ENCODE results near the gene TLL1. TPM values are rescaled to one million over a fixed set of nuclear protein-coding genes. Genes with fewer than 3 reads are reported as not detected.

Gene TLL1
- total RNA-seq, 1 donor from 2014 or later: 48.0 TPM

DNA sequence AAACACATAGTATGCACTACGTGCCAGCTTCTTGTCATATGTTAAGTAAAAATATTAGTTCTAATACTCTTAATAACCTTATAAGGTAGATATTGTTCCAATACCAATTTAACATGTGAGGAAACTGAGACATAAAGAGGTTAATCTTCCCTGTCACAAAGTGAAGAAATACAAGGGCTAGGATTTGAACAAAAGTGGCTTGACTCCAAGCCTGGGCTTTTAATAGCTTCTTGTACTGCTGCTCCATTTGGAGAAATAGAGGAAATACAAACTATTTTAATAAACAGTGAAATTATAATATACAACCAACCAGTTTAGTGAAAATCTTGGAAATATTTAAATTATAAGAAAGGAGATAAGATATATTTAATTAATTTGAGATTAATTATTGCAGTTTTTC is 33.2 kb downstream of the TLL1 start:
- Mint-ChIP-seq H3K4me3 (ENCODE audit: unreplicated experiment) (no peak overlapping the region), H3K4me1 (ENCODE audit: unreplicated experiment) (peaks cover 28% of the 10 kb centered on the region), H3K27me3 (ENCODE audit: unreplicated experiment) (no peaks in the 10 kb centered on the region), H3K9me3 (ENCODE audit: unreplicated experiment) (no peaks in the 10 kb centered on the region), H3K27ac (ENCODE audit: unreplicated experiment) (peak overlapping the region; percentile 50), H3K36me3 (ENCODE audit: low read depth, unreplicated experiment) (peaks cover 10% of the 10 kb centered on the region)
- DNase-seq (ENCODE audit: low spot score): no peak
- no peak for TF ChIP-seq CTCF (IDR thresholded peaks at IDR 0.05; ENCODE audit: unreplicated experiment)

DNA sequence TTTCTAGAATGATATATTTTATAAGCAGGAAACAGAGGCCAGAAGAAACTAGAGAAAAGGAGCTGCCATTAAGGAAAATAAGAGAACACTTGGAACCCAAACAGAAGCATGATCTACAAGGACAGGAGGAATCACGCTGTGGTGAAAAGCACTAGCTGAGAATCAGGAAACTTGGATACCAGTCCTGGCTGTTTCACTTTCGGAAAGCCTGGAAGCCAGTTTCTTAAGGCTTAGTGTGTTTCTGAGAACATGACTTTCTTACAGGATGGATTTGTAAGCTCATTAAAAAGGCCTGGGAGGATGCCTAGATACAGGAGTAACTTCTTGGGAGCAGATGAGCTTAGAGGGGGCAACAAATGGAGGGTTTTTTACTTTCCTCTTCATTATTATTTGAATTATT is 36.9 kb downstream of the TLL1 start:
- no peaks in the 10 kb centered on the region for H3K27me3 Mint-ChIP-seq (ENCODE audit: unreplicated experiment)
- no peak for DNase-seq (ENCODE audit: low spot score)
- H3K4me3 Mint-ChIP-seq (ENCODE audit: unreplicated experiment): no peak overlapping the region
- H3K27ac Mint-ChIP-seq (ENCODE audit: unreplicated experiment): no peak overlapping the region
- TF ChIP-seq CTCF (IDR thresholded peaks at IDR 0.05; ENCODE audit: unreplicated experiment): no peak
- peaks cover 9% of the 10 kb centered on the region for H3K36me3 Mint-ChIP-seq (ENCODE audit: low read depth, unreplicated experiment)
- H3K9me3 Mint-ChIP-seq (ENCODE audit: unreplicated experiment): no peaks in the 10 kb centered on the region
- peaks cover 20% of the 10 kb centered on the region for H3K4me1 Mint-ChIP-seq (ENCODE audit: unreplicated experiment)

DNA sequence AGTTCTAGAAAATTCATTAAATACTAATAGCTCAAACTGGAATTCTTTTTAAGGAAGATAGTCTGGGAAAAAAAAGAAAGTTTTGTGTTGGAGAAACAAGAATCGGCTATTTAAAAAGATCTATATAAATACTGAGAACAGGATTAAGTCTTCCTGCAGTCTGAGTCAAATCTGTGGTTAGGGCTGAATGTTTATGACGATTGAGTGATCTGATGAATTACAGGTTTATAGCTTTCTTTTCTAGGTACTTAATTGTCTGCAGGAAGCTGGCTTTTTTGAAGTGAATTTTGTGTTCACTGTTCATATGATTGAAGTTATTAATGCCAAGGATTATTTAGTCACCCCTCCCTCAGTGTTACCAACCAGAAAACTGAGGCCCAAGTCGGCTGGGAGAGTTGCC is 42.2 kb downstream of the TLL1 start:
- no peak for TF ChIP-seq CTCF (IDR thresholded peaks at IDR 0.05; ENCODE audit: unreplicated experiment)
- Mint-ChIP-seq H3K4me1 (ENCODE audit: unreplicated experiment) (no peaks in the 10 kb centered on the region), H3K27me3 (ENCODE audit: unreplicated experiment) (peaks cover 2% of the 10 kb centered on the region), H3K27ac (ENCODE audit: unreplicated experiment) (no peak overlapping the region), H3K36me3 (ENCODE audit: low read depth, unreplicated experiment) (peaks cover 9% of the 10 kb centered on the region), H3K9me3 (ENCODE audit: unreplicated experiment) (no peaks in the 10 kb centered on the region), H3K4me3 (ENCODE audit: unreplicated experiment) (no peak overlapping the region)
- DNase-seq (ENCODE audit: low spot score): no peak

GRCh38 chr4:165921546-165921945 is 48.5 kb downstream of the TLL1 start:
- peaks cover 2% of the 10 kb centered on the region for H3K27me3 Mint-ChIP-seq (ENCODE audit: unreplicated experiment)
- no peak overlapping the region for H3K4me3 Mint-ChIP-seq (ENCODE audit: unreplicated experiment)
- H3K9me3 Mint-ChIP-seq (ENCODE audit: unreplicated experiment): no peaks in the 10 kb centered on the region
- no peak for TF ChIP-seq CTCF (IDR thresholded peaks at IDR 0.05; ENCODE audit: unreplicated experiment)
- peaks cover 16% of the 10 kb centered on the region for H3K36me3 Mint-ChIP-seq (ENCODE audit: low read depth, unreplicated experiment)
- DNase-seq (ENCODE audit: low spot score): no peak
- peaks cover 35% of the 10 kb centered on the region for H3K4me1 Mint-ChIP-seq (ENCODE audit: unreplicated experiment)
- H3K27ac Mint-ChIP-seq (ENCODE audit: unreplicated experiment): no peak overlapping the region

DNA sequence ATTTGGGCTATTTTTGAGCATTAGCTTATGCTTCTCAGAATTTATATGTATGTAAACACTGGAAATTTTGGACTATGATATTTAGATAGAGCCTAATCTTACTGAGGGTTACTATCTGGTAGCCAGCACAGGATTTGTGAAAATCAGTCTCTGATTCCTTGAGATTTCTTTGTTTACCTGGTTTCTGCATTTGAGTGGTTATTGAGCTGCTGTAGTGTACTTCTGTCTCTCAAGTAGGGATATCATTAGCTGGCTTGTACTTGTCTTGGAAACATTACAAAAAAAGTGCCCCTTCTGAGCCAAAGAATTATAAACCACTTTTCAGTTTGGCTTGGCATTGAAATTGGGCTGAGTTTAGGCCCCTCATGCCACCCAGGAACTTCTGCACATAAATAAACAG is 49.7 kb downstream of the TLL1 start:
- Mint-ChIP-seq H3K36me3 (ENCODE audit: low read depth, unreplicated experiment) (peaks cover 16% of the 10 kb centered on the region), H3K27ac (ENCODE audit: unreplicated experiment) (no peak overlapping the region), H3K4me1 (ENCODE audit: unreplicated experiment) (peaks cover 42% of the 10 kb centered on the region), H3K4me3 (ENCODE audit: unreplicated experiment) (no peak overlapping the region), H3K9me3 (ENCODE audit: unreplicated experiment) (no peaks in the 10 kb centered on the region), H3K27me3 (ENCODE audit: unreplicated experiment) (peaks cover 2% of the 10 kb centered on the region)
- no peak for DNase-seq (ENCODE audit: low spot score)
- no peak for TF ChIP-seq CTCF (IDR thresholded peaks at IDR 0.05; ENCODE audit: unreplicated experiment)
